ENCODE measurements around the gene CAMTA1. TPM values are rescaled to one million over a fixed set of nuclear protein-coding genes. Genes with fewer than 3 reads are reported as not detected.

The CAMTA1 gene
- total and polyA plus RNA-seq, 2 experiments from 2014 or later: 89.0 to 145 TPM

DNA sequence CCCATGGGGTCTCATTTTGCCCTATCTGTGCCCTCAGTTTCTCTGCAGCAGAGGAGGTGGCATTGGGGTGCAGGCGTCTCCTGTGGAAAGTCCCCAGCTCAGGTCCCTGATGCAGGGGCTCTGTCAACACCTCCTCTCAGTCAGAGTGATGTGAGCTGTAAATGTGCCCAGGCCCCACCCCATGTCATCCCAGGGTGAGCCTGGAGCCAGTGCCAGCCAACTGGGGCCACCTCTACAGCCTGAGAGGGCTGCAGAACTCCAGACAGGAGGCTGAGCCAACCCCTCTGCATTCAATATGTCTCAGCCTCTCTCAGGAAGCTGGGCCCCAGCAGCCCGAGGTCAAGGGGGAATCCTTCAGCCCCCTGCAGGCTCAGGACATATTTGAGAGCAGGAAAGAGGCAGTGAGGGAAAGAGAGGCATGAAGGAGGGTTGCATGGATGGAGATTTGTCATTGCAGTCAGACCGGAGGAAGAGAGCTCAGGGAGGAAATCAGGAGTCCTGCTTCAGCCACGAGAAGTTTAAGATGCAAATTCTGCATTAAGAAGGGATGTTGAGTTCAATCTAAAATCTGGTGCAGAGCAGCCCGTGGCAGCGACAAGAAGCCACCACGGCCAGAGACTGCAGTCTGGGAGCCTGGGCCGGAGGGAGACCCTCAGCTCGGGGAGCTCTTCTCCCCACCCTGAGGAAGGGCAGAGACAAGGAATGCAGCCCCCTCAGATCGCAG, 697.7 kb downstream of the CAMTA1 start:
- Histone ChIP-seq H2AFZ (no peak overlapping the region), H3K4me3 (no peak overlapping the region), H3K36me3 (replicated peaks; ENCODE audit: insufficient read depth, low read depth) (no peaks in the 10 kb centered on the region), H3K79me2 (no peaks in the 10 kb centered on the region), H3K9me2 (replicated peaks; ENCODE audit: insufficient read depth) (no peaks in the 10 kb centered on the region), H3K9me3 (ENCODE audit: low read depth) (no peaks in the 10 kb centered on the region), H3K4me1 (ENCODE audit: insufficient read depth) (peaks cover 4% of the 10 kb centered on the region), H4K20me1 (ENCODE audit: insufficient read depth, poor library complexity, severe bottlenecking) (no peaks in the 10 kb centered on the region), H3K27me3 (peaks cover 2% of the 10 kb centered on the region), H3K4me2 (no peak overlapping the region), H3K27ac (no peak overlapping the region)
- no peak for DNase-seq (ENCODE audit: low spot score)
- TF ChIP-seq, protein P1, sequence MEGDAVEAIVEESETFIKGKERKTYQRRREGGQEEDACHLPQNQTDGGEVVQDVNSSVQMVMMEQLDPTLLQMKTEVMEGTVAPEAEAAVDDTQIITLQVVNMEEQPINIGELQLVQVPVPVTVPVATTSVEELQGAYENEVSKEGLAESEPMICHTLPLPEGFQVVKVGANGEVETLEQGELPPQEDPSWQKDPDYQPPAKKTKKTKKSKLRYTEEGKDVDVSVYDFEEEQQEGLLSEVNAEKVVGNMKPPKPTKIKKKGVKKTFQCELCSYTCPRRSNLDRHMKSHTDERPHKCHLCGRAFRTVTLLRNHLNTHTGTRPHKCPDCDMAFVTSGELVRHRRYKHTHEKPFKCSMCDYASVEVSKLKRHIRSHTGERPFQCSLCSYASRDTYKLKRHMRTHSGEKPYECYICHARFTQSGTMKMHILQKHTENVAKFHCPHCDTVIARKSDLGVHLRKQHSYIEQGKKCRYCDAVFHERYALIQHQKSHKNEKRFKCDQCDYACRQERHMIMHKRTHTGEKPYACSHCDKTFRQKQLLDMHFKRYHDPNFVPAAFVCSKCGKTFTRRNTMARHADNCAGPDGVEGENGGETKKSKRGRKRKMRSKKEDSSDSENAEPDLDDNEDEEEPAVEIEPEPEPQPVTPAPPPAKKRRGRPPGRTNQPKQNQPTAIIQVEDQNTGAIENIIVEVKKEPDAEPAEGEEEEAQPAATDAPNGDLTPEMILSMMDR (IDR thresholded peaks at IDR 0.05; ENCODE audit: poor library complexity): no peak
- WGBS (ENCODE audit: low lambda C conversion rate, missing lambda C conversion rate): 72% methylated on average over 10 of the region's 10 CpGs

DNA sequence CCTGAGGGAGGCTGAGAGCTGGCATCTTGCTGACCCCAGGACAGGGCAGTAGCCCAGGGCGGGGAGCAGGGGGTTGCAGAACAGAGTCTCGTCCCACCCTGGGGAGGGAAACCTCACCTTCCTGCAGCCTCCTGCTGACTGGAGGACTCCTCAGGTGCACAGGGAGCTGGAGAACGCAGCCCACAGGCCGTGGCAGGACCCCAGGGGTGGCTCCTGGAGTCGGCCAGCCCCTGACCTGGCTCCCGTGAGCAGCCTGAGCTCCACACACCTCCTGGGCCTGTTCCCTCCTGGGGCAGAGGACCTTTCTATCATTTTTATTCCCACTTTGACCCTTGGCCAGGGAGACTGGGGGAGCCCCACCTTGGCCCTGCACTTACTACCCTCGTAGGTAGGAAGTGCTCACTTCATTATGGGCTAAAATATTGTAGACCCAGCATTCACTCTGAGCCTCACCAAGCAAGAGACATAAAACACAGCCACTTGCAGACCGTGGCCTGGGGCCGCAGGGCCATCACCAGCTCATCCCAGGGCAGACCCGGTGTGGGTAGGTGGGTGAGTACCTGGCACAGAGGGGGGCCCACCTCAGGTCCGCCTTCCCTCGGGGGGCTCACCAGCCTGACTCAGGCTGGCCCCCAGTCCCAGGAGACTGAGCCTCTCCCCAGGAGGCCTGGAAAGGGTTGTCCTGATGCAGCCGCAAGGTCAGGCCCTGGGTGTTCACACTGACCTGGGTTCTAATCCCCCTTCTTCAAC, 698.6 kb downstream of the CAMTA1 start:
- no peak overlapping the region for H3K4me2 ChIP-seq
- no peaks in the 10 kb centered on the region for H4K20me1 ChIP-seq (ENCODE audit: insufficient read depth, poor library complexity, severe bottlenecking)
- 84% methylated on average over 13 of the region's 13 CpGs for WGBS (ENCODE audit: low lambda C conversion rate, missing lambda C conversion rate)
- no peak overlapping the region for H3K27ac ChIP-seq
- H2AFZ ChIP-seq: no peak overlapping the region
- H3K9me3 ChIP-seq (ENCODE audit: low read depth): no peaks in the 10 kb centered on the region
- peaks cover 4% of the 10 kb centered on the region for H3K4me1 ChIP-seq (ENCODE audit: insufficient read depth)
- no peak overlapping the region for H3K4me3 ChIP-seq
- H3K9me2 ChIP-seq (replicated peaks; ENCODE audit: insufficient read depth): no peaks in the 10 kb centered on the region
- DNase-seq (ENCODE audit: low spot score): no peak
- no peaks in the 10 kb centered on the region for H3K36me3 ChIP-seq (replicated peaks; ENCODE audit: insufficient read depth, low read depth)
- TF ChIP-seq EZH2phosphoT487 (IDR thresholded peaks at IDR 0.05; ENCODE audit: low read depth, severe bottlenecking, unreplicated experiment) (no peak), EZH2 (IDR thresholded peaks at IDR 0.05; ENCODE audit: borderline replicate concordance) (no peak)
- TF ChIP-seq, protein P1 (IDR thresholded peaks at IDR 0.05; ENCODE audit: poor library complexity): no peak
- no peaks in the 10 kb centered on the region for H3K79me2 ChIP-seq
- peaks cover 2% of the 10 kb centered on the region for H3K27me3 ChIP-seq

DNA sequence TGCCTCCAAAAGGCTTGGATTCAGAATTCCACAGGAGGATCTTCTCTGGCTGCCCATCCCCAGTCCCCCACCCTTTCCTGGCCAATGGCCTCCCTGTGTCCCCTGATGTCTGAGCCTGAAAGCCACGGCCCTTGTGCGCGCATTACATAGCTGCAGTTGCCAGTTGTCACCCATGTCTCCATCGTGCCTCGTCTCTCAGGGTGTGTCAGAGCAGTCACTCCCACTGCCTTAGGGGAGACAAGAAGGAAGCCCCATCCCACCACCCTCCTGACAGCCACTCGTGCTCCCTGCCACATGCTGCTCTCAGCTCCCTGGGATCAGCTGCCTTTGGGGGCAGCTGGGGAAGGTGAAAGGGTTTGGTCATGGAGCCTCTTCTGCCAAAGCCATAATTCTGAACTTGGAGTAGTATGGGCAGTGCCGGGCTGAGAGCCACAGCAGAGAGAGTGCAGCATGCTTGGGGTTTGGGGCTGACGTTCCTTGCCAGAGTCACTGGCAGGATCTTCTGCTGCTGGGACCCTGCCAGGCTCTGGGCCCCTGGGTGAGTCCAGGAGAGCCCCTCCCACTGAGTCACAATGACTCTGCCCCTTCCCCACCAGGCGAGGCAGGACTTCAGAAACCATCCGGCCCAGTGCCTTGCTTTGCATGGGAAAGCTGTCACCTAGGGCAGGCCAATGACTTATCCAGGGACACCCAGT, 700.0 kb downstream of the CAMTA1 start:
- Histone ChIP-seq H3K4me2 (no peak overlapping the region), H3K36me3 (replicated peaks; ENCODE audit: insufficient read depth, low read depth) (no peaks in the 10 kb centered on the region), H3K79me2 (no peaks in the 10 kb centered on the region), H3K4me3 (no peak overlapping the region), H3K4me1 (ENCODE audit: insufficient read depth) (no peaks in the 10 kb centered on the region), H3K27ac (no peak overlapping the region), H4K20me1 (ENCODE audit: insufficient read depth, poor library complexity, severe bottlenecking) (no peaks in the 10 kb centered on the region), H3K27me3 (peaks cover 2% of the 10 kb centered on the region), H3K9me2 (replicated peaks; ENCODE audit: insufficient read depth) (no peaks in the 10 kb centered on the region), H2AFZ (no peak overlapping the region), H3K9me3 (ENCODE audit: low read depth) (no peaks in the 10 kb centered on the region)
- TF ChIP-seq, protein P1 (IDR thresholded peaks at IDR 0.05; ENCODE audit: poor library complexity): no peak
- TF ChIP-seq EZH2phosphoT487 (IDR thresholded peaks at IDR 0.05; ENCODE audit: low read depth, severe bottlenecking, unreplicated experiment) (no peak), EZH2 (IDR thresholded peaks at IDR 0.05; ENCODE audit: borderline replicate concordance) (no peak)
- 89% methylated on average over 10 of the region's 10 CpGs for WGBS (ENCODE audit: low lambda C conversion rate, missing lambda C conversion rate)
- DNase-seq (ENCODE audit: low spot score): no peak

Data from hepatocyte (in vitro differentiated cells).